ENCODE data around the gene ADGRB2. TPM values are rescaled to one million over a fixed set of nuclear protein-coding genes. Genes with fewer than 3 reads are reported as not detected.

ADGRB2 gene
- polyA plus RNA-seq, 1 experiment, result 9.2 TPM

GRCh38 chr1:31776032-31776431, 11.9 kb upstream of the ADGRB2 start:
- TF ChIP-seq CTCF (IDR thresholded peaks at IDR 0.05; ENCODE audit: insufficient read depth, low read depth, low read length), result no peak
- peaks cover 22% of the 10 kb centered on the region for H3K27me3 ChIP-seq (ENCODE audit: control insufficient read depth, insufficient read depth, low read length)
- DNase-seq (ENCODE audit: low read depth), result no peak
- H3K36me3 ChIP-seq (ENCODE audit: control insufficient read depth, insufficient read depth, low read length), result no peaks in the 10 kb centered on the region
- CTCF ChIA-PET, result interaction anchor here (1.1 to 1.2 kb wide), 2 partner anchors 12 to 24 kb away, joined by 3 to 5 read pairs; no protein-coding TSS in a partner anchor
- no peak overlapping the region for H3K4me3 ChIP-seq (ENCODE audit: low read depth, low read length)
- POLR2A ChIA-PET, result no interaction called here

- Histone ChIP-seq H3K4me3 (ENCODE audit: low read depth, low read length) (no peak overlapping the region), H3K36me3 (ENCODE audit: control insufficient read depth, insufficient read depth, low read length) (no peaks in the 10 kb centered on the region), H3K27me3 (ENCODE audit: control insufficient read depth, insufficient read depth, low read length) (peaks cover 23% of the 10 kb centered on the region)
- ChIA-PET CTCF (interaction anchor here (1.0 to 1.2 kb wide), 4 partner anchors 9 to 24 kb away, joined by 3 to 5 read pairs (median 3); no protein-coding TSS in a partner anchor), POLR2A (no interaction called here)
- no peak for DNase-seq (ENCODE audit: low read depth)
- TF ChIP-seq CTCF (IDR thresholded peaks at IDR 0.05; ENCODE audit: insufficient read depth, low read depth, low read length), result no peak
Measured at GRCh38 chr1:31775210-31775999, 11.3 kb upstream of the ADGRB2 start.

GRCh38 chr1:31774495-31774894, 10.4 kb upstream of the ADGRB2 start:
- H3K4me3 ChIP-seq (ENCODE audit: low read depth, low read length), result no peak overlapping the region
- H3K27me3 ChIP-seq (ENCODE audit: control insufficient read depth, insufficient read depth, low read length), result peaks cover 23% of the 10 kb centered on the region
- H3K36me3 ChIP-seq (ENCODE audit: control insufficient read depth, insufficient read depth, low read length), result no peaks in the 10 kb centered on the region
- ChIA-PET CTCF (interaction anchor here (1.0 kb wide), 2 partner anchors 8 to 11 kb away, joined by 3 read pairs; no protein-coding TSS in a partner anchor), POLR2A (no interaction called here)
- TF ChIP-seq CTCF (IDR thresholded peaks at IDR 0.05; ENCODE audit: insufficient read depth, low read depth, low read length), result no peak
- no peak for DNase-seq (ENCODE audit: low read depth)

DNA sequence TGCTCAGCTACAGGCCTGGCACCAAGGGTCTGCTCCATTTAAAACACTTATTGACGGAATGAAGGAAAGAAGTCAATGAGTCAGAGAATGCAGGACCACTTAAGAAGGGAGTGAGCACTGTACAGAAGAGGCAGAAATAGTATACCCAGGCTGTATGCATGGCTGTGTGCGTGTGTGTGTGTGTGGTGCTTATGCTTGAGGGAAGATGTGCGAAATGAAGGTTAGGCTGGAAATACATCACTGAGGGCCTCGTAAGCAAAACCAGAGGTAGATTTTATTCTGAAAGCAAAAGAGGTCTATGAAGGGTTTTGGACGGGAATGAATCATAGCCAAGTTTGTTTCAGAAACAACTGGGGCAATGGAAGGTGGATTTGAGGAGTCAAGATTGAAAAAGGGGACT, 9.7 kb upstream of the ADGRB2 start:
- Histone ChIP-seq H3K4me3 (ENCODE audit: low read depth, low read length) (no peak overlapping the region), H3K36me3 (ENCODE audit: control insufficient read depth, insufficient read depth, low read length) (no peaks in the 10 kb centered on the region), H3K27me3 (ENCODE audit: control insufficient read depth, insufficient read depth, low read length) (peaks cover 23% of the 10 kb centered on the region)
- TF ChIP-seq CTCF (IDR thresholded peaks at IDR 0.05; ENCODE audit: insufficient read depth, low read depth, low read length), result no peak
- POLR2A ChIA-PET, result no interaction called here
- CTCF ChIA-PET, result interaction anchor here (0.6 to 1.7 kb wide), 2 partner anchors 15 to 58 kb away, joined by 4 to 7 read pairs; no protein-coding TSS in a partner anchor
- no peak for DNase-seq (ENCODE audit: low read depth)

- no peak for DNase-seq (ENCODE audit: low read depth)
- no peak for TF ChIP-seq CTCF (IDR thresholded peaks at IDR 0.05; ENCODE audit: insufficient read depth, low read depth, low read length)
- ChIA-PET CTCF (interaction anchor here (1.7 kb wide), 1 partner anchor 16 kb away, joined by 7 read pairs; no protein-coding TSS in a partner anchor), POLR2A (no interaction called here)
- Histone ChIP-seq H3K36me3 (ENCODE audit: control insufficient read depth, insufficient read depth, low read length) (no peaks in the 10 kb centered on the region), H3K4me3 (ENCODE audit: low read depth, low read length) (no peak overlapping the region), H3K27me3 (ENCODE audit: control insufficient read depth, insufficient read depth, low read length) (peaks cover 23% of the 10 kb centered on the region)
Measured at GRCh38 chr1:31772669-31773248, 8.6 kb upstream of the ADGRB2 start.

Data from BJ (cell line).